IPS-NIHi11 (cell line): ENCODE measurements around the gene CELA1.
"Not testable (repeated sequence)": the region's sequence is repeated elsewhere in the genome, so short reads cannot be mapped to it uniquely, and the experiment has no call there.

ENCODE experiments used
- DNase-seq: peaks from one replicate; pipeline ENCODE4 v3.0.0; 2012; ENCODE audit warnings: mixed read lengths, low spot score

CELA1 gene

GRCh38 chr12:51318057-51318806 lies 28.2 kb downstream of the CELA1 start:
- not testable (repeated sequence) for DNase-seq

- no peak for DNase-seq
Measured at GRCh38 chr12:51311389-51311788, 35.1 kb downstream of the CELA1 start.

DNA sequence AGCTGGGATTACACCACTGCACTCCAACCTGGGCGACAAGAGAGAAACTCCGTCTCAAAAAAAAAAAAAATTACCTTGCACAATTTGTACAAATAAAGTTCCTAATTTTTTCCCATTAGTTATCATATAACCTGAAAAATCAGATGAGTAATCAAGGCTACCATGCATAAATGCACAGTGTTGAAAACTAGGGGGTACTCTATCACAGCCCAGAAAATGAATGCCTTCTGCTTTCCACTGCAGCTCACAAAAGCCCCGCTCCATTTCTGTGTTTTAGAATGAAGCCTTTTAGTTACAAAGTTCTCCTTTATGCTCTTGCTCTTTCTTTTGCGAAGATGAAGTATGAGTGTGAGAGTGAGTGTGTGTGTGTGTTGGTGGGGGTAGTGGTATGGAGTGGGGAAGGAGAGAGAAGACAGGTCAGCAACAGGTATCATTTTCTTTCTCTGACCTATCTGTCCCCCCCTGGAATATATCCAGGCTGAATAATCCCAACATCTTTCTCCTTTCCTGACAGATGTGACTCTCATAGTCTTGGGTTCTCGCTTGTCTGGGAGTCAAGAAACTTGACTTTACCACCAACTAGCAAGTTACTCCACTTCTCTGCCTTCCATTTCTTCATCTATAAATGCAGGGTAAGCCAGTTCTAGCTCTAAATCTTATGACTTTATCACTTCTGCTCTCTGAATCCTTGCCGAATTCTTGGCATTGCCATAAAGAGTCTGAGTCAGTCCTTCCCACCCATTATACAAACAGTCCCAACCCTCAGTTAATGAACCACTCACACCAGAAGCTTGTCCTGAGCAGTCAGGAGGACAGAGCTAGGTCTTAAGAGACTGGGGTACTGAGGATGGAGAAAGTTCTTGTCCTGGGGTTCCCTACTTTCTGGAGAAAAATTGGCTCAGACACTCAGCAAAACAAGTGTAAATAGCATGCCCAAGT lies 38.6 kb downstream of the CELA1 start:
- DNase-seq: no peak

DNA sequence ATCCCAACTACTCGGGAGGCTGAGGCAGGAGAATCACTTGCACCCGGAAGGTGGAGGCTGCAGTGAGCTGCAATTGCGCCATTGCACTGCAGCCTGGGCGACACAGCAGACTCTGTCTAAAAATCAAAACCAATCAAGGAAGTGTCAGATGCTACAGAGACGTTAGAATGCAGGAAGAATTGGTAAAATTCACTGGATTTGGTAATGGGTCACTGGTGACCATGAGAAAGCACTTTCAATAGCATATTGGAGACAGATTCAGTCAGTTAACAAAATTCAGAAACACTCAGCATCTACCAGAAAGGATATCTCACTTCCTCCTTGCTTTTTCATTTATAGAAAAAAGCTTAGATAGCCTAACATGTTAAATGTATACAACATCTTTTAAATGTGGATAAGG lies 40.0 kb downstream of the CELA1 start:
- DNase-seq: no peak

DNA sequence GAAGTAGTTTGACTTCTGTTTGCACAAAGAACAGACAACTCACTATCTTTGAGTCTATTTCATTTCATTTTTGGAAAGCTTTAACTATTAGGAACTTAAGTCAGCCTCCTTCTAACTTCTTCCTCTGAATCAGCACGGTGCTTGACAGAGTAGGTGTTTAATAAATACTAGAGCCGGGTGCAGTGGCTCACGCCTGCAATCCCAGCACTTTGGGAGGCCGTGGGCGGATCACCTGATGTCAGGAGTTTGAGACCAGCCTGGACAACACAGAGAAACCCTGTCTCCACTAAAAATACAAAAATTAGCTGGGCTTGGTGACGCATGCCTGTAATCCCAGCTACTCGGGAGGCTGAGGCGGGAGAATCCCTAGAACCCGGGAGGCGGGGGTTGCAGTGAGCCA lies 45.7 kb downstream of the CELA1 start:
- not testable (repeated sequence) for DNase-seq

GRCh38 chr12:51295651-51296050 lies 50.8 kb downstream of the CELA1 start:
- DNase-seq: no peak

DNA sequence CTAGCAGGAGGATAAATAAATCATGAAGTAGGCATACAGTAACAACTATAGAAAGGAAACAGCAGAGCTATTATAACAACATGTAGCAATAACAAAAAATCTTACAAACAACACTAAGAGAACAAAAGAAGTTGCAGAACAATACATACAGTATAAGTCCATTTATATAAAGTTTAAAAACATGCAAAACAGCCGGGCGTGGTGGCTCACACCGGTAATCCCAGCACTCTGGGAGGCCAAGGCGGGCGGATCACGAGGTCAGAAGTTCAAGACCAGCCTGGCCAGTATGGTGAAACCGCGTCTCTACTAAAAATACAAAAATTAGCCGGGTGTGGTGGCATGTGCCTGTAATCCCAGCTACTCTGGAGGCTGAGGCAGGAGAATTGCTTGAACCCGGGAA lies 52.4 kb downstream of the CELA1 start:
- not testable (repeated sequence) for DNase-seq

- DNase-seq: no peak
Measured at GRCh38 chr12:51293696-51294095, 52.8 kb downstream of the CELA1 start.

GRCh38 chr12:51291603-51292513 lies 54.6 kb downstream of the CELA1 start:
- not testable (repeated sequence) for DNase-seq

- no peak for DNase-seq
Measured at GRCh38 chr12:51285843-51286242, 60.6 kb downstream of the CELA1 start.

- DNase-seq: no peak
Measured at GRCh38 chr12:51281202-51281924, 65.1 kb downstream of the CELA1 start.
